ENCODE measurements around the gene SKIC8.

Gene SKIC8

DNA sequence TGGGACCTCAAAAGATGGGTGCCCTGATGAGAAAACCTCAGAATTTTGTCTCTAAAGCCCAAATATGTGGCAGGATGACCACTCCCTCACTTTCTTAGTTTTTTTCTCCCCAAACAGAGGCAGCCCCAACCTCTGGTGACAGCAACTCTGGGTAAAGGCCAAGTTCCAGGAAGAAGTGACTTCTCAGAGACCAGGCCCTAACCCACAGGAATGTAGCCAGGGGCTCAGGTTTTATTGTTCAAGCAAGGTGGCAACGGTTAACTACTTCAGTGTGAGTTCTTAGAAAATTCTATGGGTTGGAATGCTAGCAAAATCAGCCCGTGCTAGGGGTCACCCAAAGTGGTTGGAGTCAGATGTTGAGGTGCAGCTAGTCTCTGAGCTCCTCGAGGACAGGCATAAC, 40.2 kb downstream of the SKIC8 start:
- ChIA-PET POLR2A (no interaction called here), CTCF (interaction anchor here (1.3 to 1.5 kb wide), 2 partner anchors 17 to 35 kb away, joined by 4 to 6 read pairs; no protein-coding TSS in a partner anchor)
- TF ChIP-seq, protein P1, sequence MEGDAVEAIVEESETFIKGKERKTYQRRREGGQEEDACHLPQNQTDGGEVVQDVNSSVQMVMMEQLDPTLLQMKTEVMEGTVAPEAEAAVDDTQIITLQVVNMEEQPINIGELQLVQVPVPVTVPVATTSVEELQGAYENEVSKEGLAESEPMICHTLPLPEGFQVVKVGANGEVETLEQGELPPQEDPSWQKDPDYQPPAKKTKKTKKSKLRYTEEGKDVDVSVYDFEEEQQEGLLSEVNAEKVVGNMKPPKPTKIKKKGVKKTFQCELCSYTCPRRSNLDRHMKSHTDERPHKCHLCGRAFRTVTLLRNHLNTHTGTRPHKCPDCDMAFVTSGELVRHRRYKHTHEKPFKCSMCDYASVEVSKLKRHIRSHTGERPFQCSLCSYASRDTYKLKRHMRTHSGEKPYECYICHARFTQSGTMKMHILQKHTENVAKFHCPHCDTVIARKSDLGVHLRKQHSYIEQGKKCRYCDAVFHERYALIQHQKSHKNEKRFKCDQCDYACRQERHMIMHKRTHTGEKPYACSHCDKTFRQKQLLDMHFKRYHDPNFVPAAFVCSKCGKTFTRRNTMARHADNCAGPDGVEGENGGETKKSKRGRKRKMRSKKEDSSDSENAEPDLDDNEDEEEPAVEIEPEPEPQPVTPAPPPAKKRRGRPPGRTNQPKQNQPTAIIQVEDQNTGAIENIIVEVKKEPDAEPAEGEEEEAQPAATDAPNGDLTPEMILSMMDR (IDR thresholded peaks at IDR 0.05; ENCODE audit: control extremely low read depth, extremely low read depth, low read depth, missing control alignments): no peak
- no peak for DNase-seq (ENCODE audit: extremely low spot score)

DNA sequence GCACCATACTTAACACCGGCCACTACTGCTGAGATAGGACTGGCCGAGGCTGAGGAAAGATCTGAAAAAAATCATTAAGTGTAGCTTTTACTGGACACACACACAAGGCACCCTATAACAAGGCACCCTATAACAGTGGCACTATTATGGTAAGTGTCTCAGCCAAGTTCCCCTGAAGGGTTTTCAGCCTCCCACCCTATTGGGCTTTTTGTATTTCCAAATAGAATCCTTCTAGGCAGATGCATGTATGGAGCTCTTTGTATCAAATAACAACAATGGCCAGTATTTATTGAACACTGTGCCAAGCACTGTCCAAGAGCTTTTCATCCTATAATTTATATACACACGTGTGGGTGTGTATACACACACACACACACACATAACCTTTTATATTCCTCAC, 41.7 kb downstream of the SKIC8 start:
- ChIA-PET CTCF (interaction anchor here (1.1 to 2.2 kb wide), 4 partner anchors 8 to 22 kb away, joined by 3 to 10 read pairs (median 5); no protein-coding TSS in a partner anchor), POLR2A (no interaction called here)
- TF ChIP-seq, protein P1 (IDR thresholded peaks at IDR 0.05; ENCODE audit: control extremely low read depth, extremely low read depth, low read depth, missing control alignments): no peak
- DNase-seq (ENCODE audit: extremely low spot score): no peak

DNA sequence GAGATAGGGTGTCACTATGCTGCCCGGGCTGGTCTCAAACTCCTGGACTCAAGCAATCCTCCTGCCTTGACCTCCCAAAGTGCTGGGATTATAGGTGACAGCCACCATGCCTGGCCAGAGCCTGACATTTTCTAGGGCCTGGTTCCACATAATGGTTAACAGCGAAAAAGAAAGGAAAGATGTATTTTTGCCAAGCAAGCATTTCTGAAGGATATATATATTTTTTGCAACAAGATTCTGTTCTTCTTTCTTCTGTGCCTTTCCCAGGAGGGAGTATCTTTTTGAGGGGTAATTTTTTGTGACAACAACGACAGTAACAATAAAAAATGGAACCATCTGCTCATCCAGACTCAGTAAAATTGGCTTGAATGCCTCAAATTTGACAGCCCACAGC, 43.4 kb downstream of the SKIC8 start:
- POLR2A ChIA-PET: no interaction called here
- TF ChIP-seq, protein P1 (IDR thresholded peaks at IDR 0.05; ENCODE audit: control extremely low read depth, extremely low read depth, low read depth, missing control alignments): no peak
- CTCF ChIA-PET: interaction anchor here (1.0 to 2.7 kb wide), 5 partner anchors 10 to 147 kb away, joined by 3 to 19 read pairs (median 5); no protein-coding TSS in a partner anchor
- no peak for DNase-seq (ENCODE audit: extremely low spot score)

DNA sequence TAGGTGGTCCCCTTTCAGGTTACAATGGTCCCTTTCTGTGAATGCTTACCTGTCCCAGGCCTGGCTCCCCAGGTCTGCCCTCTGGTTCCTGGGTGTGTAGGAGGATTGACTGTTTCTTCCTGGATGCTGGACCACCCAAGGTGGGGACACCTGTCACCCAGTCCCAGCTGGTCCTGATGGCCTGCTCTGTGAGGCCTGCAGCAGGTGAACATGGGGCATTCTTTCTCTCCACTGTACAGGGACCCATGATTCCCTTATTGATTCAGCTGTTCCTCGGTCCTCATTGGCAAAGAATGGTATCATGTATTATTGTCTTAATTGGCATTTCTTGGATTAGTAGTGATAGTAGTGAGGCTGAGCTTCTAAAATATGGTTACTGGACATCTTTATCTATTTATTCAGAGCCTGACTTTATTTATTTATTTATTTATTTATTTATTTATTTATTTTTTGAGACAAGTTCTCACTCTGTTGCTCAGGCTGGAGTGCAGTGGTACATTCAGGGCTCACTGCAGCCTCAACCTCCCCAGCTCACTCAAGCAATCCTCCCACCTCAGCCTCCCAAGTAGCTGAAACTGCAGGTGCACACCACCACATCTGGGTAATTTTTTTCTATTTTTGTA, 43.9 kb downstream of the SKIC8 start:
- no peak for DNase-seq (ENCODE audit: extremely low spot score)
- TF ChIP-seq, protein P1 (IDR thresholded peaks at IDR 0.05; ENCODE audit: control extremely low read depth, extremely low read depth, low read depth, missing control alignments): no peak
- POLR2A ChIA-PET: no interaction called here
- CTCF ChIA-PET: interaction anchor here (0.9 to 2.7 kb wide), 4 partner anchors 11 to 296 kb away, joined by 3 to 19 read pairs (median 4); no protein-coding TSS in a partner anchor

DNA sequence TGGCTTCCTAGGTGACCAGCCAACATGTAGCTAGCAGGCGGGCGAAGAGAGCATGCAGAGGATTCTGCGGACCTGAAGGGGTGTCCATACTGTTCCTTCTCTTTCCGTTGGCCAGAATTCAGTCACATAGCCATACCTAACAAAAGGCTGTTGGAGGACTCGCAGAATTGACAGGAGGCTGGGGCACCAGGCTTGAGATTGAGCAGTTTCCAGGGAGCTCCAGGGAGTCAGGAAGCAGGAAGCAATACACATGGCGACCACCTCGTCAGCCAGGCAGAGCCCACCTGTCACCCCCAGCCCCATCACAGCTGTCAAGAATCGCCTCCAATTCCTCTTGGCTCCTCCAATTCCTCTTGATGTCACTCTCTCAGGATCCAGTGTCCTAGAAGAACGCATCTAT, 48.3 kb downstream of the SKIC8 start:
- DNase-seq (ENCODE audit: extremely low spot score): no peak
- CTCF ChIA-PET: interaction anchor here (0.8 to 1.7 kb wide), 5 partner anchors 8 to 56 kb away, joined by 3 to 5 read pairs (median 4); no protein-coding TSS in a partner anchor
- TF ChIP-seq, protein P1 (IDR thresholded peaks at IDR 0.05; ENCODE audit: control extremely low read depth, extremely low read depth, low read depth, missing control alignments): no peak
- POLR2A ChIA-PET: interaction anchor here (1.2 kb wide), 1 partner anchor 26 kb away, joined by 7 read pairs; no protein-coding TSS in a partner anchor

DNA sequence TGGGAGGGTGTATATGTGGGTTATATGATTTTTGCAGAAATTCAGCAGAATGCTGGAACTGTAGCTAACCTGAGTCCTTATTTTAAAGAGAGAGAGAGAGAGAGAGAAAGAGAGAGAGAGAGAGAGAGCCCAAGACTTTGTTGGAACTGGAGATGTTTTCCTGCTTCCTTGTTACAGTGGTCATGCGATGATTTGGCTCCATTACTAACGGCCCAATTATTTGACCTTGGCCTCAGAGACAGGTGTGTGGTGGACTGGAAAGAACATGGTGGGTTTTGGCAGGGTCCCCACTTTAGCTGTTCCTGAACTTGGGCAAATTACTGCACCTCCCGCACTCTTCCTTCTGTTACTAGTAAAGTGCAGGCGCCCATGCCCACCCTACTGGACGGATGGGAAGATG, 50.3 kb downstream of the SKIC8 start:
- DNase-seq (ENCODE audit: extremely low spot score): no peak
- ChIA-PET CTCF (interaction anchor here (1.4 kb wide), 1 partner anchor 17 kb away, joined by 3 read pairs; no protein-coding TSS in a partner anchor), POLR2A (no interaction called here)
- TF ChIP-seq, protein P1 (IDR thresholded peaks at IDR 0.05; ENCODE audit: control extremely low read depth, extremely low read depth, low read depth, missing control alignments): no peak
